Measurements from ENCODE around the gene DFFA. TPM values are rescaled to one million over a fixed set of nuclear protein-coding genes. Genes with fewer than 3 reads are reported as not detected.

Gene DFFA
- total and polyA plus RNA-seq, 4 donors = 10.6 to 20.0 (median 14.3) TPM

Other genes with a start within 250 kb of the DFFA start
- 10 to 100 TPM; 52.4 to 89.0 TPM for gene PGD, start 73.5 kb downstream of the DFFA start, total RNA-seq
- gene PGD, start 73.5 kb downstream of the DFFA start, polyA plus RNA-seq = 100 to 1,000 TPM in 1 of 2 donors, 10 to 100 TPM in 1; 45.9 to 112 TPM
- gene CENPS, start 42.1 kb downstream of the DFFA start, total RNA-seq = 1 to 10 TPM; 4.4 to 5.4 TPM
- gene CENPS, start 42.1 kb downstream of the DFFA start, polyA plus RNA-seq = 1 to 10 TPM; 9.4 to 9.8 TPM
- gene CORT, start 22.5 kb downstream of the DFFA start, total RNA-seq = under 1 TPM; 0.08 to 0.28 TPM
- gene CORT, start 22.5 kb downstream of the DFFA start, polyA plus RNA-seq = under 1 TPM; 0.05 to 0.18 TPM
- 10 to 100 TPM in 1 of 2 donors, 1 to 10 TPM in 1; 7.1 to 11.5 TPM for gene PEX14, start 2.4 kb upstream of the DFFA start, total RNA-seq
- 10 to 100 TPM; 11.9 to 16.1 TPM for gene PEX14, start 2.4 kb upstream of the DFFA start, polyA plus RNA-seq